Measurements from ENCODE around the gene DAP.

DNA sequence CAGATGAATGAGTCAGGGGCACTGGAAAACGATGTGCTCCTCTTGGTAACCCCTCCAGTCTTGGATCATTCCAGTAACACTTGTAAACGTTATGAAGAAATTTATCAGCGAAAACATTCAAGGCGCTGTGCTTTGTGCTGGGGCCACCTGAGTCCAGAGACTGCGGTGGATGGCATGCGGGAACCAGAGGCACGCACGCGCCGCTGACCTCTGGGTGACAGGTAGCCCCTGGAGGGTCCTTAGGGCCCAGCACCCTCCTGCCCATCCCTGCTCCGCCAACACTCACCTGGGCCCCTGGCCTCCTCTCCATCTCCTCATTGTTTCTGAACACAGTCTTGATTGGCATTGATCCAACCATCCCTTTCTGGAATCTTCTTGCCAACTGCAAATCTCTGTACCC, 86.9 kb downstream of the DAP start:
- TF ChIP-seq, protein P1, sequence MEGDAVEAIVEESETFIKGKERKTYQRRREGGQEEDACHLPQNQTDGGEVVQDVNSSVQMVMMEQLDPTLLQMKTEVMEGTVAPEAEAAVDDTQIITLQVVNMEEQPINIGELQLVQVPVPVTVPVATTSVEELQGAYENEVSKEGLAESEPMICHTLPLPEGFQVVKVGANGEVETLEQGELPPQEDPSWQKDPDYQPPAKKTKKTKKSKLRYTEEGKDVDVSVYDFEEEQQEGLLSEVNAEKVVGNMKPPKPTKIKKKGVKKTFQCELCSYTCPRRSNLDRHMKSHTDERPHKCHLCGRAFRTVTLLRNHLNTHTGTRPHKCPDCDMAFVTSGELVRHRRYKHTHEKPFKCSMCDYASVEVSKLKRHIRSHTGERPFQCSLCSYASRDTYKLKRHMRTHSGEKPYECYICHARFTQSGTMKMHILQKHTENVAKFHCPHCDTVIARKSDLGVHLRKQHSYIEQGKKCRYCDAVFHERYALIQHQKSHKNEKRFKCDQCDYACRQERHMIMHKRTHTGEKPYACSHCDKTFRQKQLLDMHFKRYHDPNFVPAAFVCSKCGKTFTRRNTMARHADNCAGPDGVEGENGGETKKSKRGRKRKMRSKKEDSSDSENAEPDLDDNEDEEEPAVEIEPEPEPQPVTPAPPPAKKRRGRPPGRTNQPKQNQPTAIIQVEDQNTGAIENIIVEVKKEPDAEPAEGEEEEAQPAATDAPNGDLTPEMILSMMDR (IDR thresholded peaks at IDR 0.05), result no peak
- no peak for TF ChIP-seq EP300 (IDR thresholded peaks at IDR 0.05)
